Measurements from ENCODE around the gene TTC3.
"Not testable (repeated sequence)": the region's sequence is repeated elsewhere in the genome, so short reads cannot be mapped to it uniquely, and the experiment has no call there.

TTC3 gene

DNA sequence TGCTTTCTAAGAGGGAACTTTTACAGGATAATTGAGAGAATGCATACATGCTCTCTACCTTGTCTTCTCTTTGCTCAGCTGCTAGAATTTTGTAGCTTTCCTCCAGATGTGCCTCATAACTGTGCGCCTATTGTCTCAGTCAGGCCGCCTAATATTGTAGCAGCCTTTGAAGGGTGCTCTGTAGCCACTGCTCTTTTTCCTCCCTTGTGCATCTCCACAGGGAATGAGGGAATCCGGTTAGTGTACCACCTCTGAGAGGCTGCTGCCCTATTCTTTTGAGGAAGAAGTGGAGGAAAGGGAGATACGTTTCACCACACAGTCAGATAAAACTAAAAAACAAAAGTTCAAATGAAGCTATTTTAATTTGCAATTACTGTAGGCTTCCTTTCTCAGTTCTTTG, 22.8 kb downstream of the TTC3 start:
- no peak for DNase-seq

DNA sequence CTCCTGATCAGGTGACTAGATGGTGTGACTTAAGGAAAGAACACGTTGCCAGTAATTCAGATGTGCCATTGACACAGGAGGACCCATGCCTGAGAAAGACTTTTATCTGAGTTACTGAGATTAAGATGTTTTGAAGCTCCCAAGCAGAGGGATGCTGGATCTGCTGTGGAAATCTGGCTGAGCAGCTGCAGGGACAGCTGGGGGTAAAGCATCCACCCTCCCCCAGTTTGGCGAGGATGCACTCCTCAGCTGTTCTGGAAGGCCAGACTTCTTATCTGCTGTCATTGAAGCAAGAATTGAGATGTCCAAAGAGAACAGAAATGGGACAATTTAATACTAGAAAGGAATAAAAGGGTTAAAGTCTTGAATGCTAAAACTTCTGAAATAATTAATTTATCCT, 25.7 kb downstream of the TTC3 start:
- no peak for DNase-seq

DNA sequence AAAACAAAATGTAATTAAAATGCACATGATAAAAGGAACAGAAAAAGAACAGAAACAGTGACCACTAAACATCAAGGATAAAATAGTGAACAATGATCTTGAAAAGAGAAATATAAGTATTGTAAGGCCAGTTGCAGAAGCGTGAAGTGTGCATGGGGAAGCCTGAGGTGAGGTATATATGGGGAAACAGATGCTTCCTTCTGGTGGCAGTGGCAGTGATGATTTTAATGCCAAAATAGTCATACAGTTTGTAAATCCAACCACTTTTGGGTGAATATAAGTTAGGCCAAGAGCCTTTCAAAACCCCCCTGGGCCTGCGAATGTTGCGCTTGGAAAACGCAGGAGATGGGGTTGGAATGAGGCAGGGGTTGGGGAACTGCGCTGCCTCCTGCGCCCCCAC, 27.3 kb downstream of the TTC3 start:
- DNase-seq: no peak

GRCh38 chr21:37101384-37101783, 28.3 kb downstream of the TTC3 start:
- DNase-seq: no peak

- DNase-seq: not testable (repeated sequence)
These were observed 29.7 kb downstream of the TTC3 start for GRCh38 chr21:37102746-37103145.

GRCh38 chr21:37106998-37107397, 33.9 kb downstream of the TTC3 start:
- no peak for DNase-seq

- DNase-seq: not testable (repeated sequence)
These were observed 38.0 kb downstream of the TTC3 start for GRCh38 chr21:37111029-37111428.

DNA sequence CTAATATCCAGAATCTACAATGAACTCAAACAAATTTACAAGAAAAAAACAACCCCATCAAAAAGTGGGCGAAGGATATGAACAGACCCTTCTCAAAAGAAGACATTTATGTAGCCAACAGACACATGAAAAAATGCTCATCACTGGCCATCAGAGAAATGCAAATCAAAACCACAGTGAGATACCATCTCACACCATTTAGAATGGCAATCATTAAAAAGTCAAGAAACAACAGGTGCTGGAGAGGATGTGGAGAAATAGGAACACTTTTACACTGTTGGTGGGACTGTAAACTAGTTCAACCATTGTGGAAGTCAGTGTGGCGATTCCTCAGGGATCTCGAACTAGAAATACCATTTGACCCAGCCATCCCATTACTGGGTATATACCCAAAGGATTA, 41.2 kb downstream of the TTC3 start:
- DNase-seq: not testable (repeated sequence)

DNA sequence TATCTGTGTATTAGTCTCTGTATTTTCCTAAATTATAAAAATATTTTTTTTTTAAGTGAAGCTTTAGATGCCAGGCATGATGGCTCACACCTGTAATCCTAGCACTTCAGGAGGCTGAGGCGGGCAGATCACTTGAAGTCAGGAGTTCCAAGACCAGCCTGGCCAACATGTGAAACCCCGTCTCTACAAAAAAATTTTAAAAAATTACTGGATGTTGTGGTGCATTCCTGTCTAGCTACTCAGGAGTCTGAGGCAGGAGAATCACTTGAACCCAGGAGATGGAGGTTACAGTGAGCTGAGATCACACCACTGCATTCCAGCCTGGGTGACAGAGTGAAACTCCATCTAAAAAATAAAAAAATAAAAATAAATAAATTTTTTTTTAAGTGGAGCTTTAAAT, 43.4 kb downstream of the TTC3 start:
- DNase-seq: peak; percentile 9

- DNase-seq: no peak
These were observed 44.1 kb downstream of the TTC3 start for GRCh38 chr21:37117204-37117603.

DNA sequence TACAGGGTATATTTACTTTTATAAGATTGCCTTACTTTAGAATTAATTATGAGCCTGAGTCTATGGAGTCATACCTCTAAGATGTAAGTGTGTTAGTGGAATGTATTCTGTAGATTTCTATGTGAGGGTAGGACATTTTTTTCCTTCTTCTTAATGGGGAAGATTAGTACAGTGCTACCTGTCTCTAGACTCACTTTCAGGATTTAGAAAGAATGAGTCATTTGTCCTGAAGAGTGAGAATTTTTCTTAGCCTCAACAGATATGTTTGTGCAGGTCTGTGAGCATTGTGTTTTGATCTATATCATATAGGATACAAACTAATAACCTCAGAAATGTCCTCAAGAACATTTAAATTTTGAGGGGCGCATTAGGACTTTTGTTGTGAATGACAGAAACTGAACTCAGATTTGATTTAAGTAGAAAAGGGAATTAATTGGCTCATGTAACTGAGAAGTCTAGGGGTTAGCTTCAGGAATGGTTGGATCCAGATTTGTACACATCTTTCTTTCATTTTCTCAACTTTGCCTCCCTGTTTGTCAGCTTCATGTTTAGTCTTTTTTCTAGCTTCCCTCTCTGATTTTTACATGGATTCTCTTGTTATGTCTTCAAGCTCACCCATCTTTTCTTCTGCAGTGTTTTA, 45.3 kb downstream of the TTC3 start:
- DNase-seq: peak; percentile 16

DNA sequence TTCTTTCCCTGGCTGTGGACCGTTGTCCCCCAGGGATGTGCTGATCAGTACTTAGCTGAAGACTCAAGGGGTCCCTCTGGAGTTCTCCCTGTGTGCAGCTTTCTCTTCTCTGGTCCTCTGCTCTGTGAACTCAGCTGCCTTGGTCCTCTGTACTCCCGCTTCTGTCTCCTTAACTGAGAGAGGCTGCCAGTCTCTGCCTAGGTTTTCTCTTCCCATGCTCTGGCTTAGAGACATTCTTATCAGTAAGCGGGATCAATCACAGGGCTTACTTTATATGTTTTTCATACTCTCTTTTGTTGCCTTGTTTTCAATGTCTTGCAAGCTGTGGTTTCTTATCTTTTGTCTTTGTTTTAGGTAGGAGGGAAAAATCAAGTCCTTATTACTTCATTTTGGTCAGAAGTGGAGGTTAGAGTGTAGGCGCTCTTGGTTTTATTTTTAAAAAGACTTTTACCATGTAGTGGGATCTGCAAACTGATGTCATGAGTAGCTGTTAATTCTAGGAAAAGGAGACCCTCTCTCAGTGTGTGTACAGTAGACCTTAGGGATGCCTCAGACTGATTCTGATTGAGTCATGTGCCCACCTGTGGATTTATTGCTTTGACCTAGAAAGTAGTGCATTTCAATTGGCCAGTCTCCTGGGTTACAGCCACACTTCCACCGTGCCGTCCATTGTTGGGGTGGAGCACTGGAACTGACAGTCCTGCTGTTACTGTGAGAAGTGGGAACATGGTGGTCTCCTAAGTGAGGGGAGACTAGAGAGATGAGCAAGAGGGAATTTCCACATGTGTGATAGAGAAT, 46.6 kb downstream of the TTC3 start:
- DNase-seq: peak; percentile 59

GRCh38 chr21:37128076-37128475, 55.0 kb downstream of the TTC3 start:
- DNase-seq: peak; percentile 16

GRCh38 chr21:37130971-37131370, 57.9 kb downstream of the TTC3 start:
- DNase-seq: peak; percentile 92

DNA sequence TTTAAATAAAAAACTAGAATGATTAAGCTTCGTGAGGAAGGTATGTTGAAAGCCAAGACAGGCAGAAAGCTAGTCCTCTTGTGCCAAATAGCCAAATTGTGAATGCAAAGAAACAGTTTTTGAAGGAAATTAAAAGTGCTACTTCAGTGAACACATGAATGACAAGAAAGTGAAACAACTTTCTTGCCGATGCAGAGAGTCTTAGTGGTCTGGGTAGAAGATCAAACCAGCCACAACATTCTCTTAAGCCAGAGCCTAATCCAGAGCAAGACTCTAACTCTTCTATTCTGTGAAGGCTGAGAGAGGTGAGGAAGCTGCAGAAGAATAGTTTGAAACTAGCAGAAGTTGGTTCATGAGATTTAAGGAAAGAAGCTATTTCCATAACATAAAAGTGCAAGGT, 63.2 kb downstream of the TTC3 start:
- no peak for DNase-seq

DNA sequence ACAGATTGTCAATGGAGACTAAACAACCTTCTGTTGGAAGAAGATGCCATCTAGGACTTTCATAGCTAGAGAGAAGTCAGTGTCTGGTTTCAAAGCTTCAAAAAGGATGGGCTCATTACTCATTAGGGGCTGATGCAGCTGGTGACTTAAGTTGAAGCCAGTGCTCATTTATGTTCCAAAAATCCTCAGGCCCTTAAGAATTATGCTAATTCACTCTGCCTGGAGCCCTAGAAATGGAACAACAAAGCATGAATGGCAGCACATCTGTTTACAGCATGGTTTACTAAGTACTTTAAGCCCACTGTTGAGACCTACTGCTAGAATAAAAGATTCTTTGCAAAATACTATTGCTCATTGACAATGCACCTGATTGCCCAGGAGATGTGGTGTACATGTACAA, 63.7 kb downstream of the TTC3 start:
- DNase-seq: no peak

GRCh38 chr21:37139154-37139553, 66.1 kb downstream of the TTC3 start:
- DNase-seq: no peak

DNA sequence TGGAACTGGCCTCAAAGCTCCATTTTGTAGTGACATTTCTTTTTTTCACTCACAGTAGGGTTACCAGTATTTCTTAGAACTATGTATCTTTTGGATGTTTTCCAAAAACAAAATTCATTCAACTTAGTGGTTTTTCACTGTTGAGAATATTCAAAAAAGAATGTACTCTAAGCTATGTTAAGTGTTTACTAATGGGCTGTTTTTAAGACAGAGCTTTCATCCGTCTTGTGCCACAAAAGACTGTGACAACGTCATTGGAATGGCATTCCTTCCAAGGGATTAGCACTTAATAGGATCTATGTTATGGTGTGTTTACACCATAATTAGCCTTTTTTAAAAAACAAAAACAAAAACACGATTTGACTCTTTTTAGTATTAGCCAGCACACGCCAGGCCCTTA, 66.8 kb downstream of the TTC3 start:
- no peak for DNase-seq

- not testable (repeated sequence) for DNase-seq
These were observed 70.3 kb downstream of the TTC3 start for GRCh38 chr21:37143392-37143791.

GRCh38 chr21:37145635-37146111, 72.6 kb downstream of the TTC3 start:
- DNase-seq: peak; percentile 78

DNA sequence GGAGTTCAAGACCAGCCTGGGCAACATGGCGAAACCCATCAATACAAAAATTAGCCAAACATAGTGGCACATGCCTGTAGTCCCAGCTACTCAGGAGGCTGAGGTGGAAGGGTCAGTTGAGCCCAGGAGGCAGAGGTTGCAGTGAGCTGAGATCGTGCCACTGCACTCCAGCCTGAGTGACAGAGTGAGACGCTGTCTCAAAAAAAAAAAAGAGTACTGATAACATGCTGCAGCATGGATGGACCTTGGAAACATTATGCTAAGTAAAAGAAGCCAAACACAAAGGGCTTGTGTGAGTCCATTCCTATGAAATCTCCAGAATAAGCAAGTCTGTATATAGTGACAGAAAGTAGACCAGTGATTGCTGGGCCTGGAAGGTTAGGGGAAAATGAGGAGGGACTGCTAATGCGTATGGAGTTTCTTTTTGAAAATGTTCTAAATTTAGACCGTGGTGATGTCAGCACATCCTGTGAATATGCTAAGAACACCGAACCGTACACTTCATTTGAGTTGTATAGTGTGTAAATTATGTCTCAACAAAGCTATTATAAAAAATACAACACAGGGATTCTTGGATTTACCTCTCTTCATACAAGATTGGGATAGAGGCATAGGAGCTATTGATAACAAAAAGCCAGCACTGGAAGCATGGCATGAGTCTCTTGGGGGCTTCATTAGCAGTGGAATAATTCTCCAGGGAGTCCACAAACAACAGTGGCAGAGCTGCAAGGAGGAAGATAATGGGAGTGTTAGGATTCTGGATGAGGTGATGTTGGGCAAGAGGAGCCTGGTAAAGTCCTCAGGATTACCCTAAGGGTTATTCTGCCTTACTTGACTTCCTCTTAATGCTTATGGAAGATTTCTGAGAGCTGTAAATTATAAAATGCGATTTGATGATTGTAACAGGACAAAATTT, 73.5 kb downstream of the TTC3 start:
- DNase-seq: peak; percentile 4

DNA sequence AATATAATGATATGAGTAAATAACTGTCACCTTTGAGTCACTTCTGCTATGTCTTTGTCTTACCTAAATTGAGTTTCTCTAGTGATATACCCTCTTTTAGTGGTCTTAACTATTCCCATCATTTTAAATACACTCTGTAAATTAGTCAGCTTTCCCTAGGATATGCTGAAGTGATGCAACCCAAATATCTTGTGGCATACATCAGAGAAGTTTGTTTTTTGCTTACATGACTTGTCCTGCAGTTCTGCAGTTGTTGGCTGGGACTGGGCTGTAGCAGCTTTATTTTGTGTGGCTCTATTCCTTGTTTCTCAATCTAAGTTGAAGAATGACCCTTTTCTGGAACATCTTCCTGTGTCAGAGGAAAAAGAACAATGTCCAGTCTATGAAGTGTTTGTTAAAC, 76.4 kb downstream of the TTC3 start:
- DNase-seq: peak; percentile 60

DNA sequence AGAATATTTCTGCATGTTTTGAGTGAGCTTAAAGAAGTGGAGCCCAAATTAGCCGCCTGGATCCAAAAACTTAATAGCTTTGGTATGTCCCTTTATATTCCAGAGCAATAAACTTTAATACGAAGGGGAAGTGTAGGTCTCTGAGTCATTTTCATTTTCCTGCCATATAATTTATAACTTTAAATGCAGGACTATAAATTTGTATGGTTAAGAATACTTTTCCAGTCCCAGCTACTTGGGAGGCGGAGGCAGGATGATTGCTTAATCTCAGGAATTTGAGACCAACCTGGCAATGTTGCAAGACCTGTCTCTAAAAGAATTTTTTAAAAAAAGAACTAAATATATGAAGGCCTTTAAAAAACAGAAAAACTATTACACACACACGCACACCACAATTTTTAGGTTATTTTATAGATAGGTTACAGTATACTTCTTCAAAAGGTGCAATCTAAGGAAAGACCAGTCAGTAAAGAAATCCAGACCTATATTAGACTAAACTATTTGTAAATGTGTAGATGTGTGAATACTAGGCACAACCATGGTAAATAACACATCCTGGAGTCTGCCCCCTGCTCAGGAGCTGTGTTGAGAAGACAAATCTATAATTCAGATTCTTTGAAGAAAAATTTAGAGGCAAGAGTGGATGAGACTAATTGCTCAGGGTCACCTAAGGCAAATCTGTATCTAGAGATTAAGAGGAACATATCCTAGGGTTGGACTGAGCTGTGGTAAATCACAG, 80.3 kb downstream of the TTC3 start:
- peak; percentile 71 for DNase-seq

Data from NCI-H226 (cell line).